ENCODE results near the gene CDYL2. TPM values are rescaled to one million over a fixed set of nuclear protein-coding genes. Genes with fewer than 3 reads are reported as not detected.

Gene CDYL2
- polyA plus RNA-seq, 1 donor from 2014 or later, result 2.6 TPM

- TF ChIP-seq POLR2AphosphoS5 (IDR thresholded peaks at IDR 0.05) (no peak), MXI1 (conservative IDR thresholded peaks at IDR 0.05; ENCODE audit: poor library complexity, severe bottlenecking) (no peak), CTCF (IDR thresholded peaks at IDR 0.05; ENCODE audit: poor library complexity, severe bottlenecking) (no peak), RAD21 (conservative IDR thresholded peaks at IDR 0.05) (no peak), SMC3 (conservative IDR thresholded peaks at IDR 0.05; ENCODE audit: poor library complexity) (no peak), EZH2 (IDR thresholded peaks at IDR 0.05; ENCODE audit: borderline replicate concordance, insufficient read depth, low read length, poor library complexity, severe bottlenecking) (no peak), EP300 (conservative IDR thresholded peaks at IDR 0.05; ENCODE audit: poor library complexity, severe bottlenecking) (no peak), TAF1 (IDR thresholded peaks at IDR 0.05; ENCODE audit: low read depth) (no peak)
- TF ChIP-seq, protein P1, sequence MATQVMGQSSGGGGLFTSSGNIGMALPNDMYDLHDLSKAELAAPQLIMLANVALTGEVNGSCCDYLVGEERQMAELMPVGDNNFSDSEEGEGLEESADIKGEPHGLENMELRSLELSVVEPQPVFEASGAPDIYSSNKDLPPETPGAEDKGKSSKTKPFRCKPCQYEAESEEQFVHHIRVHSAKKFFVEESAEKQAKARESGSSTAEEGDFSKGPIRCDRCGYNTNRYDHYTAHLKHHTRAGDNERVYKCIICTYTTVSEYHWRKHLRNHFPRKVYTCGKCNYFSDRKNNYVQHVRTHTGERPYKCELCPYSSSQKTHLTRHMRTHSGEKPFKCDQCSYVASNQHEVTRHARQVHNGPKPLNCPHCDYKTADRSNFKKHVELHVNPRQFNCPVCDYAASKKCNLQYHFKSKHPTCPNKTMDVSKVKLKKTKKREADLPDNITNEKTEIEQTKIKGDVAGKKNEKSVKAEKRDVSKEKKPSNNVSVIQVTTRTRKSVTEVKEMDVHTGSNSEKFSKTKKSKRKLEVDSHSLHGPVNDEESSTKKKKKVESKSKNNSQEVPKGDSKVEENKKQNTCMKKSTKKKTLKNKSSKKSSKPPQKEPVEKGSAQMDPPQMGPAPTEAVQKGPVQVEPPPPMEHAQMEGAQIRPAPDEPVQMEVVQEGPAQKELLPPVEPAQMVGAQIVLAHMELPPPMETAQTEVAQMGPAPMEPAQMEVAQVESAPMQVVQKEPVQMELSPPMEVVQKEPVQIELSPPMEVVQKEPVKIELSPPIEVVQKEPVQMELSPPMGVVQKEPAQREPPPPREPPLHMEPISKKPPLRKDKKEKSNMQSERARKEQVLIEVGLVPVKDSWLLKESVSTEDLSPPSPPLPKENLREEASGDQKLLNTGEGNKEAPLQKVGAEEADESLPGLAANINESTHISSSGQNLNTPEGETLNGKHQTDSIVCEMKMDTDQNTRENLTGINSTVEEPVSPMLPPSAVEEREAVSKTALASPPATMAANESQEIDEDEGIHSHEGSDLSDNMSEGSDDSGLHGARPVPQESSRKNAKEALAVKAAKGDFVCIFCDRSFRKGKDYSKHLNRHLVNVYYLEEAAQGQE (IDR thresholded peaks at IDR 0.05; ENCODE audit: borderline replicate concordance), result no peak
- H3K36me3 ChIP-seq (ENCODE audit: insufficient read depth, low read length), result no peaks in the 10 kb centered on the region
- H3K9me2 ChIP-seq (ENCODE audit: insufficient read depth, low read length), result no peaks in the 10 kb centered on the region
- H3K9ac ChIP-seq (ENCODE audit: low read length), result no peak overlapping the region
- H3K4me2 ChIP-seq (ENCODE audit: low read length), result no peak overlapping the region
- H4K20me1 ChIP-seq (ENCODE audit: insufficient read depth), result no peaks in the 10 kb centered on the region
- H3K4me3 ChIP-seq (ENCODE audit: low read length), result no peak overlapping the region
- no peaks in the 10 kb centered on the region for H3K9me3 ChIP-seq (ENCODE audit: low read length)
- H3K27me3 ChIP-seq (ENCODE audit: insufficient read depth, low read depth, low read length), result no peaks in the 10 kb centered on the region
- H3K79me2 ChIP-seq (replicated peaks; ENCODE audit: insufficient read depth, low read length), result no peaks in the 10 kb centered on the region
- no peaks in the 10 kb centered on the region for H3F3A ChIP-seq (ENCODE audit: insufficient read depth, low read length, poor library complexity, severe bottlenecking)
- no peak overlapping the region for H2AFZ ChIP-seq (ENCODE audit: low read depth, low read length)
- H3K27ac ChIP-seq (ENCODE audit: low read length), result no peak overlapping the region
Measured at GRCh38 chr16:80689487-80689886, 114.9 kb downstream of the CDYL2 start.

GRCh38 chr16:80687606-80688005 lies 116.8 kb downstream of the CDYL2 start:
- no peak overlapping the region for H3K4me3 ChIP-seq (ENCODE audit: low read length)
- TF ChIP-seq TAF1 (IDR thresholded peaks at IDR 0.05; ENCODE audit: low read depth) (no peak), POLR2AphosphoS5 (IDR thresholded peaks at IDR 0.05) (no peak), RAD21 (conservative IDR thresholded peaks at IDR 0.05) (no peak), CTCF (IDR thresholded peaks at IDR 0.05; ENCODE audit: poor library complexity, severe bottlenecking) (no peak), MXI1 (conservative IDR thresholded peaks at IDR 0.05; ENCODE audit: poor library complexity, severe bottlenecking) (no peak), EP300 (conservative IDR thresholded peaks at IDR 0.05; ENCODE audit: poor library complexity, severe bottlenecking) (no peak), EZH2 (IDR thresholded peaks at IDR 0.05; ENCODE audit: borderline replicate concordance, insufficient read depth, low read length, poor library complexity, severe bottlenecking) (no peak), SMC3 (conservative IDR thresholded peaks at IDR 0.05; ENCODE audit: poor library complexity) (no peak)
- TF ChIP-seq, protein P1 (IDR thresholded peaks at IDR 0.05; ENCODE audit: borderline replicate concordance), result no peak
- no peaks in the 10 kb centered on the region for H3K27me3 ChIP-seq (ENCODE audit: insufficient read depth, low read depth, low read length)
- no peaks in the 10 kb centered on the region for H3K9me2 ChIP-seq (ENCODE audit: insufficient read depth, low read length)
- no peaks in the 10 kb centered on the region for H3K36me3 ChIP-seq (ENCODE audit: insufficient read depth, low read length)
- H3K4me2 ChIP-seq (ENCODE audit: low read length), result no peak overlapping the region
- no peaks in the 10 kb centered on the region for H3K79me2 ChIP-seq (replicated peaks; ENCODE audit: insufficient read depth, low read length)
- H4K20me1 ChIP-seq (ENCODE audit: insufficient read depth), result no peaks in the 10 kb centered on the region
- no peak overlapping the region for H3K27ac ChIP-seq (ENCODE audit: low read length)
- H3F3A ChIP-seq (ENCODE audit: insufficient read depth, low read length, poor library complexity, severe bottlenecking), result no peaks in the 10 kb centered on the region
- no peak overlapping the region for H2AFZ ChIP-seq (ENCODE audit: low read depth, low read length)
- H3K9ac ChIP-seq (ENCODE audit: low read length), result no peak overlapping the region
- no peaks in the 10 kb centered on the region for H3K9me3 ChIP-seq (ENCODE audit: low read length)
